ENCODE results near the gene ZNF23.

The ZNF23 gene

DNA sequence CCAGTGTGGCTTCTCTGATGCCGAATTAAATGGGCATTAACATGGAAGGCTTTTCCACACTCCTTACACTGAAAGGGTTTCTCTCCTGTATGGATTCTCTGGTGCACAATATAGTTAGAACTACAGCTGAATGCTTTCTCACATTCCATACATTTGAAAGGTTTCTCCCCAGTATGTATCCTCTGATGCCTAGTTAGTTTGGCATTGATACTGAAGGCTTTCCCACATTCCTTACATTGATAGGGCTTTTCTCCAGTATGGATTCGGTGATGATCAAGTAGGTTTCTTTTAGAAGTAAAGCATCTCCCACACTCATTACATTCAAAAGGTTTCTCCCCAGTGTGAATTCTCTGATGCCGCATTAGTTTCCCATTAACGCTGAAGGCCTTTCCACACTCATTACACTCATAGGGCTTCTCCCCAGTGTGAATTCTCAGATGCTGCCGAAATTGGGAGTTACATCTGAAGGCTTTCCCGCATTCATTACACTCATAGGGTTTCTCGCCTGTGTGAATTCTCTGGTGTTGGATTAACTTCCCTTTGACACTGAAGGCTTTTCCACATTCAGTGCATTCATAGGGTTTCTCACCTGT is 13.7 kb downstream of the ZNF23 start:
- Histone ChIP-seq H3K36me3 (ENCODE audit: control insufficient read depth in 1 of 2, insufficient read depth in 2 of 2, low read length in 2 of 2) (peaks cover 48 to 54% of the 10 kb centered on the region in 2 donors), H3K9ac (ENCODE audit: low read depth in 1 of 2, low read length in 2 of 2) (no peak overlapping the region), H3K4me1 (ENCODE audit: control insufficient read depth in 1 of 2, insufficient read depth in 2 of 2, low read length in 2 of 2) (no peaks in the 10 kb centered on the region), H3K27me3 (ENCODE audit: control insufficient read depth in 1 of 2, insufficient read depth in 2 of 2, low read length in 2 of 2) (no peaks in the 10 kb centered on the region), H3K27ac (ENCODE audit: low read depth, low read length) (no peak overlapping the region), H3K9me3 (ENCODE audit: control insufficient read depth in 1 of 2, low read length in 2 of 2) (peaks cover 79 to 85% of the 10 kb centered on the region in 2 donors), H3K4me3 (ENCODE audit: low read depth in 1 of 2, low read length in 2 of 2) (peak overlapping the region; percentile 35 to 58)

DNA sequence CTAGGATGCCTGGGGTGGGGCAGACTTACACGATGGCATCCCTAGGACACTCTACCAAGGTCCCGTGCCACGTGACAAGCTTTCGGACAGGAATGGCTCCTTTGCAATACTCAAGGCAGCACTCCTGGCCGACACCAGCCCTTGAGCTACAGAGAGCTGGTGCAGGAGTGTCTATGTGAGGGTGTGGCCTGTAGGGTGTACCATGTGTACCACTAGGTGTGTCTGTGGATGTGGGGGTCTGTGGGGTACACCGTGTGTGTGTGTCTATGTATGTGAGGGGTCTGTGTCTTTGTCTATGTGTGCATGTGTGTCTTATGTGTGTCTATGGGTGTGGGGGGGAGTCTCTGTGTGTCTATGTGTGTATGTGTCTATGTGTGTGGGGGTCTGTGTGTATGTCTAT is 18.3 kb downstream of the ZNF23 start:
- H3K4me1 ChIP-seq (ENCODE audit: control insufficient read depth in 1 of 2, insufficient read depth in 2 of 2, low read length in 2 of 2) = no peaks in the 10 kb centered on the region
- H3K4me3 ChIP-seq (ENCODE audit: low read depth in 1 of 2, low read length in 2 of 2) = no peak overlapping the region
- H3K9me3 ChIP-seq (ENCODE audit: control insufficient read depth in 1 of 2, low read length in 2 of 2) = peaks cover 47 to 51% of the 10 kb centered on the region in 2 donors
- peaks cover 9% of the 10 kb centered on the region in 2 donors for H3K36me3 ChIP-seq (ENCODE audit: control insufficient read depth in 1 of 2, insufficient read depth in 2 of 2, low read length in 2 of 2)
- H3K27ac ChIP-seq (ENCODE audit: low read depth, low read length) = no peak overlapping the region
- H3K9ac ChIP-seq (ENCODE audit: low read depth in 1 of 2, low read length in 2 of 2) = no peak overlapping the region
- no peaks in the 10 kb centered on the region for H3K27me3 ChIP-seq (ENCODE audit: control insufficient read depth in 1 of 2, insufficient read depth in 2 of 2, low read length in 2 of 2)

DNA sequence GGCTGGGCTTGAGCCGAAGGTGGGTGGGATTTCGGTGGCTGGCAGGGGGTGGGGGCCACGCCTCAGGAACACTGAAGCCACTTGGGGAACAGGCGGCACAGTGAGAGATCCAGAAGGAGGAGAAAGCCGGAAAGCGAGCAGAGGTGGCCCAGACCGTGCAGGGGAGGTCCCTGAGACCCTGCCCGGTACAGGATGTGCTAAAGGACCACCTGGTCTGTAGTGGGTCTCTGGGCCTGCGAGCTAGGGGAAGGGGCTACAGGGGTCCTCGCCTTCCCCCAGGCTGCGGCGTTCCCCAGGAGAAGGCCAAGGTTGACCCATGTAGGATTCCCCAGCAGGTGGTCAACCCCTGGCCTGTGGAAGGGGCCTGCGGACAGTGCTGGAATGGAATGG is 20.0 kb downstream of the ZNF23 start, which contains the start of gene TLE7:
Gene TLE7, minus strand, starts transcription at position 4 of the 390 bp plus-strand sequence. CDS start 8,730 bp downstream, outside the sequence.
- Histone ChIP-seq H3K9me3 (ENCODE audit: control insufficient read depth in 1 of 2, low read length in 2 of 2) (peaks cover 32 to 35% of the 10 kb centered on the region in 2 donors), H3K9ac (ENCODE audit: low read depth in 1 of 2, low read length in 2 of 2) (no peak within 1 kb of the TSS), H3K4me1 (ENCODE audit: control insufficient read depth in 1 of 2, insufficient read depth in 2 of 2, low read length in 2 of 2) (no peaks in the 10 kb centered on the region), H3K36me3 (ENCODE audit: control insufficient read depth in 1 of 2, insufficient read depth in 2 of 2, low read length in 2 of 2) (no peaks in the 10 kb centered on the region), H3K4me3 (ENCODE audit: low read depth in 1 of 2, low read length in 2 of 2) (no peak within 1 kb of the TSS), H3K27ac (ENCODE audit: low read depth, low read length) (no peak within 1 kb of the TSS), H3K27me3 (ENCODE audit: control insufficient read depth in 1 of 2, insufficient read depth in 2 of 2, low read length in 2 of 2) (no peaks in the 10 kb centered on the region)

DNA sequence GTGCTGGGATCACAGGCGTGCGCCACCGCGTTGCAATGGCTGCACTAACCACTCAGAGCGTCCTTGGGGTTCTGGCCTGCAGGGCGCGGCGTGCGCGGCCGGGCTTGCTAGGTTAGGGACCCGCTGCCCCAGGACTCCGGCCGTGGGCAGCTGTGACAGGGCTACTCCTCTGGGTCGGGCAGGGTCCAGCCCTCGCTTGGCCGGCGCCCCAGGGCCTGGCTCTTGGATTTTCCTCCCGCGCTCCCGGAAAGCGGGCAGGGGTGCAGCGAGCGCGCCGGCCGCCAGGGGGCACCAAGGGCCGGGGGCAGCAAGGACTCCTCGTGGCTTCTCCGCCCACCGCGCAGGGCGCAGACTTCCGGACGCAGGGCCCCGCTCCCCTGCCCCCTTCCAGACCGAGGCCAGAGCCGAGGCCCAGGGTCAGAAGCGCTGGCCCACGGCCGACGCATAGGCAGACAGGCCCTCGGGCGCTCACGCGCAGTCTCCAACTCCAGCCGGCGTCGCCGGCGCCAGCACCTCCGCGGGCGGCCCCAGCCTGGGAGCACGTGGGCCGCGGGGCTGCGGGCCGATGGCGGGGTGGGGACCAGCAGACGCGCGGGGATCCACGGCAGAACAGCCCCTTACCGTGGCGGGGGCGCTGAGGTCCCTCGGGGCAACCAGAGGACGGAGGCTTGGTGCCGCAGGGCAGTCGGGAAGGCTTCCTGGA is 20.5 kb downstream of the ZNF23 start:
- Histone ChIP-seq H3K4me3 (ENCODE audit: low read depth in 1 of 2, low read length in 2 of 2) (no peak overlapping the region), H3K9me3 (ENCODE audit: control insufficient read depth in 1 of 2, low read length in 2 of 2) (peaks cover 27 to 29% of the 10 kb centered on the region in 2 donors), H3K36me3 (ENCODE audit: control insufficient read depth in 1 of 2, insufficient read depth in 2 of 2, low read length in 2 of 2) (no peaks in the 10 kb centered on the region), H3K9ac (ENCODE audit: low read depth in 1 of 2, low read length in 2 of 2) (no peak overlapping the region), H3K27me3 (ENCODE audit: control insufficient read depth in 1 of 2, insufficient read depth in 2 of 2, low read length in 2 of 2) (no peaks in the 10 kb centered on the region), H3K4me1 (ENCODE audit: control insufficient read depth in 1 of 2, insufficient read depth in 2 of 2, low read length in 2 of 2) (no peaks in the 10 kb centered on the region), H3K27ac (ENCODE audit: low read depth, low read length) (no peak overlapping the region)

DNA sequence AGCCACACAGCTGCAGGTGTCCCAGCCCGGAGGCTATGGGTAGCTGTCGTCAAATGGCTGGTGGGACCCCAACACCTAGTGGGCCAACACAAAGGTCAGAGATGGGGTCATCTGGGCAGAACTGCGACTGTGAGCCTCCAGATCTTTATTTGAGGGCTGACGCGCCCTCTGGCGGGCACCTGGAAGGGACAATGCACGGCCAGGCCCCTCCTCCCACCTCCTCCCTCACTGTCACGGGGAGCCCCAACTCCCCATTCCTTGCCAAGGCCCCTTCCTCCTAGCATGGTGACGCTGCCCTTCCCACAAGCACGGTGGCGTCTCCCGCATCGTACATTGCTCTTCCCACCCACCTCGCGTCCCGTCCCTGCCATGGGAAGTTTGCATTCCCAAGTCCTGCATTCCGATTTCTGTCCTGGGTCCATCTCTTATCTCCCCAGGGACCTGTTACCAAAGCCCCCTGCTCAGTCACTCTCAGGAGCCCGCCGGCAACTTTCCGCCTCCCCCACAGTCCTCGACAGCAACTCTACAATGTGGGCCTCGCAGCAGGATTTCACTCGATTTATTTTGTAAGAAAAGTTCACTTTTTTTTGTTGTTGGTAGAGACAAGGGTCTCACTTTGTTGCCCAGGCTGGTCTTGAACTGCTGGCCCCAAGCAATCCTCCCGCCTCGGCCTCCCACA is 21.2 kb downstream of the ZNF23 start:
- no peak overlapping the region for H3K4me3 ChIP-seq (ENCODE audit: low read depth in 1 of 2, low read length in 2 of 2)

DNA sequence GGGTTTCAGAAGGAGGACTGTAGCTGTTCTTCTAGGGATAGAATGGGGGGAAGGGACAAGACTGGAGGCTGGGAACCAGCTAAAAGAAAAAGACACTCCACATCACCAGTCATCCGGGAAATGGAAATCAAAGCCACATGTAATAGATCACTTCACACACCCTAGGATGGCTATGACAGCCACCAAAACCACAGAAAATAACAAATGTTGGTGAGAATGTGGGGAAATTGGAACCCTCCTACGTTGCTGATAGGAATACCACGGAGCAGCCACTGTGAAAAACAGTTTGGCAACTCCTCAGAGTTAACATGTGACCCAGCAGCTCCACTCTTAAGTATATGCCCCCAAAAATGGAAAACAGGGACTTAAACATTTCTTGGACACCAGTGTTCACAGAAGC is 22.5 kb downstream of the ZNF23 start:
- Histone ChIP-seq H3K9ac (ENCODE audit: low read depth in 1 of 2, low read length in 2 of 2) (no peak overlapping the region), H3K9me3 (ENCODE audit: control insufficient read depth in 1 of 2, low read length in 2 of 2) (peaks cover 15% of the 10 kb centered on the region in 2 donors), H3K4me1 (ENCODE audit: control insufficient read depth in 1 of 2, insufficient read depth in 2 of 2, low read length in 2 of 2) (no peaks in the 10 kb centered on the region), H3K36me3 (ENCODE audit: control insufficient read depth in 1 of 2, insufficient read depth in 2 of 2, low read length in 2 of 2) (no peaks in the 10 kb centered on the region), H3K4me3 (ENCODE audit: low read depth in 1 of 2, low read length in 2 of 2) (no peak overlapping the region), H3K27me3 (ENCODE audit: control insufficient read depth in 1 of 2, insufficient read depth in 2 of 2, low read length in 2 of 2) (no peaks in the 10 kb centered on the region), H3K27ac (ENCODE audit: low read depth, low read length) (no peak overlapping the region)

More for the DNA sequence above, 21.2 kb downstream of the ZNF23 start:
- no peaks in the 10 kb centered on the region for H3K27me3 ChIP-seq (ENCODE audit: control insufficient read depth in 1 of 2, insufficient read depth in 2 of 2, low read length in 2 of 2)
- peaks cover 20 to 22% of the 10 kb centered on the region in 2 donors for H3K9me3 ChIP-seq (ENCODE audit: control insufficient read depth in 1 of 2, low read length in 2 of 2)
- no peaks in the 10 kb centered on the region for H3K36me3 ChIP-seq (ENCODE audit: control insufficient read depth in 1 of 2, insufficient read depth in 2 of 2, low read length in 2 of 2)
- H3K9ac ChIP-seq (ENCODE audit: low read depth in 1 of 2, low read length in 2 of 2) = no peak overlapping the region
- H3K4me1 ChIP-seq (ENCODE audit: control insufficient read depth in 1 of 2, insufficient read depth in 2 of 2, low read length in 2 of 2) = no peaks in the 10 kb centered on the region
- no peak overlapping the region for H3K27ac ChIP-seq (ENCODE audit: low read depth, low read length)

DNA sequence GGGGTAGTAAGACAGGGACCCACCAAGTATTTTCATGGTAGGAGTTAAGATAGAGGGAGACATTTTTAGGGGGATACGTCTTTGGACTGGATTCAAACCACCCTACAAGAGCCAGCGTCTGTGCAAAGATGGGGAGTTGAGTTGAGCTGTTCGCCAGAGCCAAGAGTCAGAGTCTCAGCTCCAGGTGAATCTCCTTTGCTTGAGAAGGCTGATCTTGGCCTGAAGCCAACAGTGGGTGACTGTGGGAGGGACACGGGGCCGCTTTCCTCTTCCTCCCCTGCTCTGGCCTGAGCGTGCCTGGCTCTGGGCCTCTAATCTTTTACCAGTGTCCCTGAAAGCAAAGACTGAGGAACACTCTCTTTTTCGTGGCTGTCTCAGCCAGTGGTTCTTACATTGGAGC is 25.6 kb downstream of the ZNF23 start:
- Histone ChIP-seq H3K4me1 (ENCODE audit: control insufficient read depth in 1 of 2, insufficient read depth in 2 of 2, low read length in 2 of 2) (no peaks in the 10 kb centered on the region), H3K9me3 (ENCODE audit: control insufficient read depth in 1 of 2, low read length in 2 of 2) (no peaks in the 10 kb centered on the region), H3K27ac (ENCODE audit: low read depth, low read length) (no peak overlapping the region), H3K9ac (ENCODE audit: low read depth in 1 of 2, low read length in 2 of 2) (no peak overlapping the region), H3K27me3 (ENCODE audit: control insufficient read depth in 1 of 2, insufficient read depth in 2 of 2, low read length in 2 of 2) (peaks cover 0 to 2% of the 10 kb centered on the region in 2 donors), H3K36me3 (ENCODE audit: control insufficient read depth in 1 of 2, insufficient read depth in 2 of 2, low read length in 2 of 2) (no peaks in the 10 kb centered on the region), H3K4me3 (ENCODE audit: low read depth in 1 of 2, low read length in 2 of 2) (no peak overlapping the region)

DNA sequence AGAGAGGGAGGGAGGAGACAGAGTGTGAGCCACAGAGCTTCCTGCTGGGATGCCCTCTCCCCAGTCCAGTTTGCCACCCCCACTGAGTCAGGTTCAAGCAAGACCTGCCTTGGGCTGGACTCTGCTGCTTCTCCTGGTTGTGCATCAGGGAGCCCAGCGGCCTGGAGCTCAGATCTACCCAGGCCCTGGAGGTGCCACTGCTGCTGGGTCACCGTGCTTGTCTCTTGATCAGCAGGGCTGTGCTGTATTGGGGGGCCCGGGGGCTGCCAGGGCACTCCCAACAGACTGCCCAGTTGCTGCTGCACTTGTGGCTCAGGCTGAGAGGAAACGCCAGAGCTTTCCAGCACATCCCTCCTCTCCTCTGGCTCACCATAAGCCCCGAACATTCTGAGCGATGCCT is 29.1 kb downstream of the ZNF23 start:
- Histone ChIP-seq H3K36me3 (ENCODE audit: control insufficient read depth in 1 of 2, insufficient read depth in 2 of 2, low read length in 2 of 2) (no peaks in the 10 kb centered on the region), H3K9me3 (ENCODE audit: control insufficient read depth in 1 of 2, low read length in 2 of 2) (no peaks in the 10 kb centered on the region), H3K4me3 (ENCODE audit: low read depth in 1 of 2, low read length in 2 of 2) (no peak overlapping the region), H3K4me1 (ENCODE audit: control insufficient read depth in 1 of 2, insufficient read depth in 2 of 2, low read length in 2 of 2) (no peaks in the 10 kb centered on the region), H3K27me3 (ENCODE audit: control insufficient read depth in 1 of 2, insufficient read depth in 2 of 2, low read length in 2 of 2) (peaks cover 0 to 2% of the 10 kb centered on the region in 2 donors), H3K27ac (ENCODE audit: low read depth, low read length) (no peak overlapping the region), H3K9ac (ENCODE audit: low read depth in 1 of 2, low read length in 2 of 2) (no peak overlapping the region)

DNA sequence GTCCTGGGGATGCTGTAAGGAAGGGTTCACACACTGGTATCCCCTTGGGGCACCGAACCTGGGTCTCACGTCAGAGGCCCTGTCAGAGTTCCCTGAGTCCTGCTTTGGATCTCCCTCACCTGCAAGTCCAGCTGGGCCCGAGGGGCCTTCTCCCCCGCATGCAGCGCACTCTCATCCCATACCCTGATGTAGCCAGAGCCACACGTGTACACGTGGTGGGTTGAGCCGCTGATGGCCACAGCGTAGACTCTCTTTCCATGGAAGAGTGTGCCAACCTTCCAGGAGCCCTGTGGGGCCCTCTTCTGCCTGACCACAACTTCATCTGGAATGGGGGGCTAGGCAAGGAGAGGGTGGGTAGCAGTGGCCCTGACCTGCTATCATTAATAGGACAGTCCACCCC is 30.1 kb downstream of the ZNF23 start:
- H3K4me1 ChIP-seq (ENCODE audit: control insufficient read depth in 1 of 2, insufficient read depth in 2 of 2, low read length in 2 of 2) = no peaks in the 10 kb centered on the region
- no peaks in the 10 kb centered on the region for H3K36me3 ChIP-seq (ENCODE audit: control insufficient read depth in 1 of 2, insufficient read depth in 2 of 2, low read length in 2 of 2)
- no peaks in the 10 kb centered on the region for H3K9me3 ChIP-seq (ENCODE audit: control insufficient read depth in 1 of 2, low read length in 2 of 2)
- H3K27me3 ChIP-seq (ENCODE audit: control insufficient read depth in 1 of 2, insufficient read depth in 2 of 2, low read length in 2 of 2) = peaks cover 3 to 5% of the 10 kb centered on the region in 2 donors
- H3K27ac ChIP-seq (ENCODE audit: low read depth, low read length) = no peak overlapping the region
- no peak overlapping the region for H3K4me3 ChIP-seq (ENCODE audit: low read depth in 1 of 2, low read length in 2 of 2)
- H3K9ac ChIP-seq (ENCODE audit: low read depth in 1 of 2, low read length in 2 of 2) = no peak overlapping the region

DNA sequence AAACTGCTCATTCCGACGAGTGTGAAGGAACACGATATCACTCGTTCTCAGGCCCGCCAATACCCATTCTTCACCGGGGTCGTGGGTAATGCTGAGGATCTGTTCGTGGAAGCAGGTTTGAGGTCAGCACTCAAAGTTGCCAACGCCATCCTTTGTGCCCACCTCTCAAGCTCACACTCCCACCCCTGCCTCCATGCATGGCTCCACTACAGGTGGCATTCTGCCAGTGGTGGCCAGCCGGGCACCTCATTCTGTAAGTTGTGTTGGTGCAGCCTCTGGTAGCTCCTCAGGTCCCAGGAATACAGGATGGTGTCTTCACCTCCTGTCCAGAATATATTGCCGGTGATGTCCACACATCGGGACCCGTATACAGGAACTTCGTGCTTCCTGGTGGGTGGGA is 30.9 kb downstream of the ZNF23 start:
- Histone ChIP-seq H3K4me3 (ENCODE audit: low read depth in 1 of 2, low read length in 2 of 2) (no peak overlapping the region), H3K27me3 (ENCODE audit: control insufficient read depth in 1 of 2, insufficient read depth in 2 of 2, low read length in 2 of 2) (peaks cover 10% of the 10 kb centered on the region in 2 donors), H3K36me3 (ENCODE audit: control insufficient read depth in 1 of 2, insufficient read depth in 2 of 2, low read length in 2 of 2) (no peaks in the 10 kb centered on the region), H3K4me1 (ENCODE audit: control insufficient read depth in 1 of 2, insufficient read depth in 2 of 2, low read length in 2 of 2) (no peaks in the 10 kb centered on the region), H3K27ac (ENCODE audit: low read depth, low read length) (no peak overlapping the region), H3K9ac (ENCODE audit: low read depth in 1 of 2, low read length in 2 of 2) (no peak overlapping the region), H3K9me3 (ENCODE audit: control insufficient read depth in 1 of 2, low read length in 2 of 2) (no peaks in the 10 kb centered on the region)

All from duodenal mucosa (tissue), 2 donors.